ENCODE results near the gene SLFN5.

The SLFN5 gene

GRCh38 chr17:35322749-35323148 is 79.9 kb downstream of the SLFN5 start:
- TF ChIP-seq, protein P1, sequence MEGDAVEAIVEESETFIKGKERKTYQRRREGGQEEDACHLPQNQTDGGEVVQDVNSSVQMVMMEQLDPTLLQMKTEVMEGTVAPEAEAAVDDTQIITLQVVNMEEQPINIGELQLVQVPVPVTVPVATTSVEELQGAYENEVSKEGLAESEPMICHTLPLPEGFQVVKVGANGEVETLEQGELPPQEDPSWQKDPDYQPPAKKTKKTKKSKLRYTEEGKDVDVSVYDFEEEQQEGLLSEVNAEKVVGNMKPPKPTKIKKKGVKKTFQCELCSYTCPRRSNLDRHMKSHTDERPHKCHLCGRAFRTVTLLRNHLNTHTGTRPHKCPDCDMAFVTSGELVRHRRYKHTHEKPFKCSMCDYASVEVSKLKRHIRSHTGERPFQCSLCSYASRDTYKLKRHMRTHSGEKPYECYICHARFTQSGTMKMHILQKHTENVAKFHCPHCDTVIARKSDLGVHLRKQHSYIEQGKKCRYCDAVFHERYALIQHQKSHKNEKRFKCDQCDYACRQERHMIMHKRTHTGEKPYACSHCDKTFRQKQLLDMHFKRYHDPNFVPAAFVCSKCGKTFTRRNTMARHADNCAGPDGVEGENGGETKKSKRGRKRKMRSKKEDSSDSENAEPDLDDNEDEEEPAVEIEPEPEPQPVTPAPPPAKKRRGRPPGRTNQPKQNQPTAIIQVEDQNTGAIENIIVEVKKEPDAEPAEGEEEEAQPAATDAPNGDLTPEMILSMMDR (IDR thresholded peaks at IDR 0.05; ENCODE audit: low read depth, low read length) = no peak
- DNase-seq (ENCODE audit: low read depth in 2 of 2) = no peak
- no peak overlapping the region for H3K4me3 ChIP-seq (replicated peaks in 1 of 2; ENCODE audit: low read depth in 2 of 2, low read length in 2 of 2)
